ENCODE data around the gene PLA2G4C.

The PLA2G4C gene

GRCh38 chr19:48020686-48021085 is 89.9 kb downstream of the PLA2G4C start:
- no peak for DNase-seq (ENCODE audit: low spot score)
- no peak for TF ChIP-seq CTCF (IDR thresholded peaks at IDR 0.05)
- H3K4me3 ChIP-seq, result no peak overlapping the region
- no peak overlapping the region for H3K27ac ChIP-seq

GRCh38 chr19:48010932-48011758 is 99.5 kb downstream of the PLA2G4C start:
- no peak for DNase-seq (ENCODE audit: low spot score)
- TF ChIP-seq CTCF (IDR thresholded peaks at IDR 0.05), result no peak
- H3K4me3 ChIP-seq, result no peak overlapping the region
- no peak overlapping the region for H3K27ac ChIP-seq

GRCh38 chr19:48006762-48007161 is 103.9 kb downstream of the PLA2G4C start:
- Histone ChIP-seq H3K27ac (no peak overlapping the region), H3K4me3 (no peak overlapping the region)
- DNase-seq (ENCODE audit: low spot score), result no peak
- TF ChIP-seq CTCF (IDR thresholded peaks at IDR 0.05), result no peak

- no peak for DNase-seq (ENCODE audit: low spot score)
- Histone ChIP-seq H3K4me3 (no peak overlapping the region), H3K27ac (no peak overlapping the region)
- no peak for TF ChIP-seq CTCF (IDR thresholded peaks at IDR 0.05)
These were observed 106.4 kb downstream of the PLA2G4C start for GRCh38 chr19:48004236-48004635.

GRCh38 chr19:48000846-48001245 is 109.8 kb downstream of the PLA2G4C start:
- no peak for TF ChIP-seq CTCF (IDR thresholded peaks at IDR 0.05)
- Histone ChIP-seq H3K27ac (no peak overlapping the region), H3K4me3 (no peak overlapping the region)
- DNase-seq (ENCODE audit: low spot score), result no peak

GRCh38 chr19:47998800-47999199 is 111.8 kb downstream of the PLA2G4C start:
- Histone ChIP-seq H3K4me3 (no peak overlapping the region), H3K27ac (no peak overlapping the region)
- no peak for DNase-seq (ENCODE audit: low spot score)
- TF ChIP-seq CTCF (IDR thresholded peaks at IDR 0.05), result no peak

Measured in coronary artery (tissue), 2 donors.